ENCODE data around the gene SDCCAG8.
A peak's percentile ranks its signal among the peaks of the same experiment; 100 is the strongest.

DNA sequence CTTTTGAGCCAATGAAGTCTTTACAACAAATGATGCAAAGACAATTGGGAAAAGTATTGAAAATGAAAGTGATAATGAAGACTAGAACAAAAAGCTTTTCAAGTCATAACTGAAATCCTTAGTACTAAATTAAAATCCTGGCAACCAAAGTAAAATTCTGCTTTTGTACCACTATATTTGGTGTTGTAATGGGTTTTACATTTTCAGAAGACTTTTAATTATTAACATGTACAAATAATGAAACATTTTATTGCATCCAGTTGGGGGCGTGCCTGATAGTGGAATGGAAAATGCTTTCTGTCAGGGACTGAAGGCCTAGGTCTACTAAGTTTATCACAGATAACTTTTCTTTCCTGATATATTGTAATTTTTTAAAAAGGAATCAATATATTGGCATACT lies 89.4 kb downstream of the SDCCAG8 start:
- TF ChIP-seq, protein P1, sequence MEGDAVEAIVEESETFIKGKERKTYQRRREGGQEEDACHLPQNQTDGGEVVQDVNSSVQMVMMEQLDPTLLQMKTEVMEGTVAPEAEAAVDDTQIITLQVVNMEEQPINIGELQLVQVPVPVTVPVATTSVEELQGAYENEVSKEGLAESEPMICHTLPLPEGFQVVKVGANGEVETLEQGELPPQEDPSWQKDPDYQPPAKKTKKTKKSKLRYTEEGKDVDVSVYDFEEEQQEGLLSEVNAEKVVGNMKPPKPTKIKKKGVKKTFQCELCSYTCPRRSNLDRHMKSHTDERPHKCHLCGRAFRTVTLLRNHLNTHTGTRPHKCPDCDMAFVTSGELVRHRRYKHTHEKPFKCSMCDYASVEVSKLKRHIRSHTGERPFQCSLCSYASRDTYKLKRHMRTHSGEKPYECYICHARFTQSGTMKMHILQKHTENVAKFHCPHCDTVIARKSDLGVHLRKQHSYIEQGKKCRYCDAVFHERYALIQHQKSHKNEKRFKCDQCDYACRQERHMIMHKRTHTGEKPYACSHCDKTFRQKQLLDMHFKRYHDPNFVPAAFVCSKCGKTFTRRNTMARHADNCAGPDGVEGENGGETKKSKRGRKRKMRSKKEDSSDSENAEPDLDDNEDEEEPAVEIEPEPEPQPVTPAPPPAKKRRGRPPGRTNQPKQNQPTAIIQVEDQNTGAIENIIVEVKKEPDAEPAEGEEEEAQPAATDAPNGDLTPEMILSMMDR (IDR thresholded peaks at IDR 0.05): peak in 4 of 7 experiments; percentile 7 to 22 (median 16)
- TF ChIP-seq POLR2A (IDR thresholded peaks at IDR 0.05): no peak

Data from body of pancreas (tissue), 4 donors.